Stimulated activated CD4-positive, alpha-beta T cell treated with anti-CD3 and anti-CD28 coated beads, Interleukin-1b, Interleukin-23, amount 100 ng/mL, for 48 hours (primary cell): ENCODE data around the gene NR6A1.

Experiments used
- DNase-seq: peaks from one replicate; pipeline ENCODE4 v3.0.0-alpha.2; 2020

The NR6A1 gene

DNA sequence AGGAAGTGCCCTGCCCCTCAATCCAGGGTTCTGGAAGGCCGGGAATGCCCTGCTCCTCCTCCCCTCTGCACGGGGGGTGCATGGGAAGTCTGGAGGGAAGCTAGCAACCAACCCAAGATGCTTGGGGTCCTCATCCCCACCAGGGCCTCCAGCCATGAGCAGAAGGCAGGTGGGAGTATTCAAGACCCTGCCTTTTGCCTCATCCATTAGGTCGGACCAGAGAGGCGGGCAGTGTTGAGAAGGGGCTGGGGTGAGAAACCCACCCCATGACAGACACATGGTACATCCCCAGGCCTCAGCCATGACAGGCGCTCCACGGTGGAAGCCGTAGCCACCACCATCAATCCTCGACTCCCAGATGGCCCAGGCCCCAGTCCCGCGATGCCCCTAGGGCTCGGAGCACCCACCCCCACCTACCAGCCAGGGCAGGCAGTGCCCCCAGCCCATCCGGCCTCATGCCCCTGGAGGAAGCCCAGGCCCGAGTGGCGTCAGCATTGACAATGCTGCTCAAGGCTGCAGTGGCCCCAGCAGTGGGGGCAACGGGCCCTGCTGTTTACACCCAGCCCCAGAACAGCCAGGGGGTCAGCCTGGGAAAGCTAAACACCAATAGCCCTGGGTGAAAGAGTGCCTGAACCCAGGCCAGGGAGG lies 272.5 kb downstream of the NR6A1 start:
- no peak for DNase-seq

DNA sequence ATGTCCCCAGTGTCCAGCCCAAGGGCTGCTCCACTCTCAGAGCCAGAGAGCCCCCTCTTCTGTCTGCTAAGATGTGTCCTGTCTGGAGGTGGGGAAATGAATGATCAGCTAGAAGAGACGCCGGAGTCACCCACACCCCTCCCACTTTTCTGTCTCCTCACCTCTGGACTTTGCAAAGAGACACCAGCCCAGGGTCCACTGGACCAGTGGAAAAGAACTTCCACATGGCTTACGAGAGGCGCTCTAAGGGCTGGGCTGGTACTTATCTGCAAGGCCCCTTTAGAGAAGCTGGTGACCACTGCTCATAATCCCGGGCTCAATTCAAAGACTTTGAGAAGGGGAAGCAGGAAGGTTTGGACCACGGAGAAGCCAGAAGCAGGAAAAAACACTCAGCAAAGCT lies 273.1 kb downstream of the NR6A1 start:
- no peak for DNase-seq

GRCh38 chr9:124497441-124497840 lies 273.7 kb downstream of the NR6A1 start:
- DNase-seq, result no peak

GRCh38 chr9:124496463-124496862 lies 274.6 kb downstream of the NR6A1 start:
- DNase-seq, result no peak

DNA sequence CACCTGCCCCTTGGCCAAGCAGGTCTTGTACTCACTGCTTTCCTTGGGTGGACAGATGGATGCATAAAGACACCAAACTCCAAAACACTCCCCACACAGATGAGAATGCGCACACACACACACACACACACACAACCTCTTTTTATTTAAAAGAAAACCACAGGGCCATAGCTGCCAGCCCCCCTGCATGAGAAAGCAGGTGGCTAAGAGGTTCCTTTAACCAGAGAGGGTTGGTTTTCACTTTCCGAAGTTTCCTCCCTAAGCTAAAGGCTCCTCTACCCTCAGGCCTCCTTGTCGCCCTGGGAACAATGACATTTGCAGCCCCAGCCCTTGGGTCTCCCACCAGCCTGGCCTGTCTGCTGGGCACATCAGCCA lies 275.0 kb downstream of the NR6A1 start:
- DNase-seq, result no peak

DNA sequence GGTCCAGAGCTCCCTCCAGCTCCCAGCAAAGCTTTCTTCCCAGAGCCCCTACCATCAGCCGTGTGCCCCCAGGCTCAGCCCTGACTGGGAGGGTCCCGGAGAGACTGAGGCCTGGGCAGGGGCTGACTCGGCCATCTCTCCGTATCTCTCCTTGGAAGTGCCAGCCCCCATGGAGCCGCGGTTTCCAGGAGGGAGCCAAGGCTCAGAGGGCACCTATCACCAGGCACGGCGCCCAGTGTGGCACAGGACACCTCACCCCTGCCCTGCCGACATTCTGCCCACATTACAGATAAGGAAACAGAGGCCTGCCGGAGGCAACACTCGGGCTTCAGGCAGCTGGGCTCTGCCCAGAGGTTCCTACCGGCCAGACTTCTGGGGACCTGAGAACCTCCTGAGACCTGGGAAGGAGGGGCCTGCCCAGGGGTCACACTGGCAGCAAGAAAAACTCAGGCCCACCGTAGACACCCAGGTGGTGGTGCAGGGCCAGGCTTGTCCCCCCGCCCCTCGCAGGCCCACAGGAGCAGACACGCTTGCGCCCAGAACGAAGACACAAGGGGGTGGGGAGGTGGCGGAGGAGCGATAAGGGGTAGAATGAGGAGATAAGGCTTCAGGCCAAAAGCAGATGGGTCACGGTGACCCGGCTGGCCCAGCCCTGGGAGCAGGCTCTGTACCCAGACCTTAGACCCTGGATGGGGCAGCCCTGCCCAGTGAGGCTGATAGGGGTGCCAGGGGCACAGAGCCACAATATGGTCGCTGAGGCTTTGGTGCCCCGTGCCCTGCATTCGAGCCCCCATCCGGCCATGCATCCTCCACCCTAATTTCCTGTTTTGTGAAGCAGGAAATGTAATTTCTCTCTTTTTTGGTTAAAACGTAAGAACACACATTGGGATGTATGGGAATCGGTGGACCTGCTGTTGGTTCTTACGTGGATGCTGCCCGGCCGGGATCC lies 275.7 kb downstream of the NR6A1 start:
- DNase-seq, result no peak

GRCh38 chr9:124493794-124494479 lies 277.2 kb downstream of the NR6A1 start:
- DNase-seq, result no peak

- no peak for DNase-seq
Measured at GRCh38 chr9:124493218-124493617, 277.9 kb downstream of the NR6A1 start.

- DNase-seq, result no peak
Measured at GRCh38 chr9:124492818-124493217, 278.3 kb downstream of the NR6A1 start.

- DNase-seq, result no peak
Measured at GRCh38 chr9:124491049-124491975, 279.8 kb downstream of the NR6A1 start.

- DNase-seq, result no peak
Measured at GRCh38 chr9:124490004-124490403, 281.1 kb downstream of the NR6A1 start.

DNA sequence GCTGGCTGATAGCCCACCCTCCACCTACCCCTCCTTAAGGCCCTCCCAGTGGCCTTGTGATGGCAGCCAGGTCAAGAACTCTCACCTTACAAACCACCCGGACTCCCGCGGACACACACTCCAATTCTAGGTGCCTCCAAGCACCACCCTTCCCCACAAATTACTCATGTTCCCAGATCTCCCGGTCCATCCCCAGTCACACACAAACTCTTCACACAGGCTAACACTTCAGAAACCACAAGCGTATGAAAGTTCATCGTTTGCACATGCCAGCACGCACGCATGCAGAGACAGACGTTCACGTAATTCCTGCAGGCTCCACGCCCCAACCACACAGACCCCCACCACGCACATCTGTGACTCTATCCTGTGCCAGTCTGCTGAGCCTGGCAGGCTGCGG lies 281.9 kb downstream of the NR6A1 start:
- DNase-seq, result no peak

DNA sequence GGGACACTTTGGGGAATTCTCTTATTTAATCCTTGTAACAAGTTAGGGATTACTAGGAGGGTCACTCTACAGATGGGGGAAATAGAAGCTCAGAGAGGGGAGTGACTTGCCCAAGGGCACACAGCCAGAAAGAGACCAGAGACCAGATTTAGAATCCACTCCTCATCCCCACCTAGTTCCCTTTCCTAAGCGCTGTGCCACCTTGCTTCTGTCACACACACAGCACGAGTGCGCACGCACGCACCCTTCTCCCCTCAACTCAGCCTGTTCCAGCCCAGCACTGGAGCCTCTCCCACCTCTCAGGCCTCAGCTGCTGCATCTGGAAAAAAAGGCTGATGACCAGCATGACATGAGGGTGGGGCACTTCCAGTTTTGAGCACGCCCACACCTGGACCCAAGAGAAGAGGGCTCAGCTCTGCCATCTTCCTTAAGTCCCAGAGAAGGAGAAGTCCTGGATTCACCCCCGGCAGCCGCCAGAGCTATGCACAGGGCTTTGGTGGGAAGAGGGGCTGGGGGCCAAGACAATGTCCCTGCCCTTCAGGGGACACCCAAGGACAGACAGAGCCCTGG lies 282.4 kb downstream of the NR6A1 start:
- DNase-seq, result no peak

GRCh38 chr9:124487260-124488182 lies 283.6 kb downstream of the NR6A1 start:
- no peak for DNase-seq

DNA sequence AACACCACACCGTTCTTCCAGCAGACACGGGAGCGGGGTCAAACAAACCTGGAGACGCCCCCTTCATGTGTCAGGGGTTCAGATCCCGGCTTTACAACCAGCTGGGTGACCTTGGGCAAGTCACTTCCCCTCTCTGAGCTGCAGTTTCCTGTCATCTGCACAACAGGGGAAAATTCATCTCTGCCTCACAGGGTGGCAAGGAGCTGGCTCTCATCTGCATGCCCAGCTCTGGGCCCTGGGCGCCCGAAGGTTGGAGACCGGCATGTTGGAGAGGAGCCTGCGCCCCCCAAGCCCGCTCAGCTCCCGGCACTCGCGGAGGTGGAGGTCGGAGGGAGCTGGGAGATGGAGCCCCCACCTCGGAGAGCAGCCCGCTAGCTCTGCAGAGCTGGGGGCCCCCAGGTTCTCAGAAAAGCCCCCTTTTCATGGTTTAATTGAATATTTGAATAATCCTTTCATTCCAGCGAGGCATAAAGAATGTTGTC lies 284.3 kb downstream of the NR6A1 start:
- no peak for DNase-seq

GRCh38 chr9:124485936-124486335 lies 285.2 kb downstream of the NR6A1 start:
- DNase-seq, result no peak

- DNase-seq, result no peak
Measured at GRCh38 chr9:124485201-124485600, 285.9 kb downstream of the NR6A1 start.

GRCh38 chr9:124483481-124483880 lies 287.6 kb downstream of the NR6A1 start:
- DNase-seq, result no peak

GRCh38 chr9:124482431-124483031 lies 288.6 kb downstream of the NR6A1 start:
- DNase-seq, result no peak

DNA sequence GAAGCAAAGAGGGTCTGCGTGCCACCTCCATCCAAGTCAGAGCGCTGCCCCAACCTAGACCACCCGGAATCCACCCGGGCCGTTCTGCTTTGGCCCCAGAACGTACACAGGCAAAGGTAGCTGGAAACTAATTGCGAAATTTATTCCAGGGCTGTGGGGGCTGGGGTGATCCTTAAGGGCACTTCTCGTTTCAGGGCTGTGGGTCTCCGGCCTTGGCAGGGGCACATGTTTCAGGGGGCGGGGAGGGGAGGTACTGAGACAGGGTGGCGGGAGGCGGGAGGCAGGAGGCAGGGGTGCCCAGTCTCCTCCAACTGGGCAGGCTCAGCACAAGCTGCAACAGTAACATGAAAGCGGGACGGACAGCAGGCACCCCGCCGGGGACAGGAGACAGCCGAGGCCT lies 290.0 kb downstream of the NR6A1 start:
- no peak for DNase-seq

DNA sequence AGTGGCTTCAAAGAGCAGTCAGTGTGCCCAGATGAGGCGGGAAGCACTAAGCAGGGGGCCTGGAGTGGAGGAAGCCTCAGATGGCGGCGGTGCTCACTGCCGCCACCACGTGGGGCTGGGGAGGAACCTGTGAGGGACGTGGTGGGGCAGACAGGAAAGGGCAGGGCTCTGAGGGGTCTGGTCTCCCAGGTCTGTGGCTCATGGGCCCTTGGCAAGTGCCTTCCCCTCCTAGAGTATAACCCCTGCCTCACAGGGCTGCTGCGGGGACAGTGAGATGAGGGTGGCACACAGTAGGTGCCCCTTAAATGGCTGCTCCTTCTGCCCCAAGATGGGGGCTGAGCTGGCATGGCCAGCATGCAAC lies 290.5 kb downstream of the NR6A1 start:
- no peak for DNase-seq
